Osteocyte (in vitro differentiated cells): ENCODE results near the gene TMEM231. TPM values are rescaled to one million over a fixed set of nuclear protein-coding genes. Genes with fewer than 3 reads are reported as not detected.
A peak's percentile ranks its signal among the peaks of the same experiment; 100 is the strongest.
"Not testable (repeated sequence)": the region's sequence is repeated elsewhere in the genome, so short reads cannot be mapped to it uniquely, and the experiment has no call there.

Source experiments
- DNase-seq: peaks from one replicate; pipeline ENCODE4 v3.0.0; 2021; ENCODE audit warnings: mixed read lengths; ENCODE audit not compliant: unreplicated experiment; ENCODE audit errors: extremely low spot score
- H3K27ac Mint-ChIP-seq: one replicate; pipeline ENCODE4 v1.8.0; 2021; ENCODE audit warnings: mild to moderate bottlenecking, mixed read lengths; ENCODE audit not compliant: unreplicated experiment
- H3K27me3 Mint-ChIP-seq: one replicate; pipeline ENCODE4 v1.8.0; 2021; ENCODE audit warnings: mixed read lengths; ENCODE audit not compliant: unreplicated experiment
- H3K36me3 Mint-ChIP-seq: one replicate; pipeline ENCODE4 v1.8.0; 2021; ENCODE audit warnings: mixed read lengths; ENCODE audit not compliant: unreplicated experiment
- H3K4me1 Mint-ChIP-seq: one replicate; pipeline ENCODE4 v1.8.0; 2021; ENCODE audit warnings: mixed read lengths; ENCODE audit not compliant: unreplicated experiment
- H3K4me3 Mint-ChIP-seq: one replicate; pipeline ENCODE4 v1.8.0; 2021; ENCODE audit warnings: mild to moderate bottlenecking, moderate library complexity, mixed read lengths; ENCODE audit not compliant: unreplicated experiment
- H3K9me3 Mint-ChIP-seq: one replicate; pipeline ENCODE4 v1.8.0; 2021; ENCODE audit warnings: mixed read lengths; ENCODE audit not compliant: unreplicated experiment
- CTCF ChIP-seq: fragments of 200-600 bp; sonication (generic); IDR thresholded peaks from 2 replicates; pipeline ENCODE4 v1.5.0; 2021; ENCODE audit warnings: antibody characterized with exemption, mild to moderate bottlenecking, moderate library complexity
- total RNA-seq: library from RNA; stranded (reverse); gene quantifications from 2 replicates; pipeline ENCODE4 v1.2.1, GENCODE V29; 2021

The TMEM231 gene
- total RNA-seq, 1 donor from 2014 or later, result 8.3 TPM

GRCh38 chr16:75526032-75526790, 29.8 kb downstream of the TMEM231 start:
- Mint-ChIP-seq H3K9me3 (no peaks in the 10 kb centered on the region), H3K4me3 (no peak overlapping the region), H3K27ac (no peak overlapping the region), H3K36me3 (no peaks in the 10 kb centered on the region), H3K27me3 (no peaks in the 10 kb centered on the region), H3K4me1 (no peaks in the 10 kb centered on the region)
- no peak for TF ChIP-seq CTCF
- DNase-seq, result no peak

DNA sequence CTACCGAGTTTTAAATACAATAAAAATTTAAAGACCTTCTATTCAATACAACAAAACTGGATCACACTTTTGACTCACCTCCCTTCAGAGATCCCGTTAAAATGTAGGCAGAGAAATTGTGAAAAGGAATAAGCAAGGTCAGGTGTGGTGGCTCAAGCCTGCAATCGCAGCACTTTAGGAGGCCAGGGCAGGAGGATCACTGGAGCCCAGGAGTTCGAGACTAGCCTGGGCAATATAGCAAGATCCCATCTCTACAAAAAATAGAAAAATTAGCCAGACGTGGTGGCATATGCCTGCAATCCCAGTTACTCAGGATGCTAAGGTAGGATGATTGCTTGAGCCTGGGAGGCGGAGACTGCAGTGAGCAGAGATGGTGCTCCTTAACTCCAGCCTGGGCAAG, 36.9 kb downstream of the TMEM231 start:
- no peaks in the 10 kb centered on the region for H3K9me3 Mint-ChIP-seq
- H3K27ac Mint-ChIP-seq, result no peak overlapping the region
- no peaks in the 10 kb centered on the region for H3K27me3 Mint-ChIP-seq
- DNase-seq, result no peak
- TF ChIP-seq CTCF, result no peak
- H3K4me1 Mint-ChIP-seq, result peaks cover 13% of the 10 kb centered on the region
- no peak overlapping the region for H3K4me3 Mint-ChIP-seq
- no peaks in the 10 kb centered on the region for H3K36me3 Mint-ChIP-seq

DNA sequence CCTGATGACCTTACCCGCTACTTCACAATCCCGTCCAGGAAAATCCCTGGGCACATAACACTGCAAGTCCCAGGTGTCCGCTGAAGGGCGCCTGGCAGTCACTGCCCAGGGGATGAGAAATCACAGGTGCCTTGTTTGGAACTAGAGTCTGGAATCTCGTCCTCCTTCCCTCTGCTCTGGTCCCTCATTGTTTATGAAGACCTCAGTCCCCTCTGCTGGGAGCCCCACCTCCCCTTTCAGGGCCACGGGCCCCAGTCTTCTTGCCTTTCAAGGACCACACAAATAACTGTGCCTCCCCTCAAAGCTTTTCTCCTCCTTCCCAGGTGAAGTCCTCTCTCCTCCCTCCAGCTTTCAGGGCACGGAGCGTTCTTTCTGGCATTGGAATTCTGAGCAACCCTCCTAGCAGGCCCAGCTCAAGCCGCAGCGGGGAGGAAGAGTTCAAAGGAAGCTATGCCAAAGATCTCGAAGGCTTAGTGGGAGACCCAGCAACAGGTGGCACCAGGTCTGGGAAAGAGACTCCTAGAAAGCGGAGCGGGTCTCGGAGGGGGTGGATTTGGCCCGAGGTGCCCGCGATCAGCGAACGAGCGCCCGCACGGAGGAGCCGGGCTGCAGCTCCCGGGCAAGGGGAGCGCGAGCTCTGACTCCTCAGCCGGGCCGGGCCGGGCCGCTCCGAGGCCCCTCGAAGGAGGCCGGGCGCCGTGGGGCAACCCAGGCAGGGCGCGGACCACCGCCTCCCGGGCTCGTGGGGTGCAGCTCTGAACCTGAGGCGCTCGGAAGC, 39.7 kb downstream of the TMEM231 start:
- H3K4me3 Mint-ChIP-seq, result peak overlapping the region; percentile 81
- H3K36me3 Mint-ChIP-seq, H3K9me3 Mint-ChIP-seq, H3K27me3 Mint-ChIP-seq, DNase-seq: not testable (repeated sequence)
- peak overlapping the region; percentile 76 for H3K27ac Mint-ChIP-seq
- H3K4me1 Mint-ChIP-seq, result peaks cover 13% of the 10 kb centered on the region

DNA sequence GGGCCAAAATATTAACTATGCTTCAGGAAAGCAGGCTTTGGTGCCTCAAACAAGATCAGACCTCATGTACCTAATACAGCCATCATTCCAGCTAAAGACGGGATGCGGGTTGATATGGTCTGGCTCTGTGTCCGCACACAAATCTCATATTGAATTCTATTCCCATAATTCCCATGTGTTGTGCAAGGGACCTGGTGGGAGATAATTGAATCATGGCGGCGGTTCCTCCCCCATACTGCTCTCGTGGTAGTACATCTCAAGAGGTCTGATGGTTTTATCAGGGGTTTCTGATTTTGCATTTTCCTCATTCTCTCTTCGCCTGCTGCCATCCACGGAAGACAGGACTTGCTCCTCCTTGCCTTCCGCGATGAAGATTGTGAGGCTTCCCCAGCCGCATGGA, 41.8 kb downstream of the TMEM231 start:
- TF ChIP-seq CTCF, result no peak
- no peaks in the 10 kb centered on the region for H3K9me3 Mint-ChIP-seq
- H3K27ac Mint-ChIP-seq, result no peak overlapping the region
- DNase-seq, result no peak
- H3K36me3 Mint-ChIP-seq, result peaks cover 2% of the 10 kb centered on the region
- H3K27me3 Mint-ChIP-seq, result no peaks in the 10 kb centered on the region
- peaks cover 17% of the 10 kb centered on the region for H3K4me1 Mint-ChIP-seq
- no peak overlapping the region for H3K4me3 Mint-ChIP-seq

DNA sequence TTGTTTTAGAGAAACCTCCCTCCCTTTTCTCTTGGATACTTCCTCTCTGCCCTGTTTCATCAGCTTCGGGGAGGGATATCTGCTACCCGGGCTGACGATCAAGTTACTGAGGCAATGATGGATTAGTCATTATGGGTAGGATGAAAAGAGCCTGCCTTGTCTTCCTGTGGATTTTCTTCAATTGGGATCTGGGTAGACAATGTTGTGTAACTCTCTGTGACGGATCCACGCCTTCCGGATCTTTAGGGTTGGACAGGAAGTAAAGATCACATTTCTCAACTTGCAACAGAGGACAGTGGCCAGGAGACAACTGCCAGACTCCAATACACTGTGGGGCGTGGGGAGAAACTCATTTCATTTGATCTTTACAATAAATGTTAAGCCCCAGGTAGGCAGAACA, 49.5 kb downstream of the TMEM231 start:
- Mint-ChIP-seq H3K4me1 (peaks cover 11% of the 10 kb centered on the region), H3K27me3 (no peaks in the 10 kb centered on the region), H3K9me3 (no peaks in the 10 kb centered on the region), H3K4me3 (no peak overlapping the region), H3K27ac (no peak overlapping the region), H3K36me3 (no peaks in the 10 kb centered on the region)
- TF ChIP-seq CTCF, result no peak
- DNase-seq, result no peak
